ENCODE results near the gene GINS1.

GRCh38 chr20:25469558-25469957 lies 62.1 kb downstream of the GINS1 start:
- TF ChIP-seq POLR2AphosphoS5 (IDR thresholded peaks at IDR 0.05; ENCODE audit: low read depth, low read length) (no peak), CTCF (IDR thresholded peaks at IDR 0.05; ENCODE audit: control extremely low read depth in 1 of 3, insufficient read depth in 1 of 3, low read depth in 1 of 3, low read length in 3 of 3) (no peak), EZH2 (IDR thresholded peaks at IDR 0.05; ENCODE audit: low read depth, low read length, severe bottlenecking) (no peak), KDM5A (IDR thresholded peaks at IDR 0.05; ENCODE audit: low read length) (no peak), NRF1 (IDR thresholded peaks at IDR 0.05; ENCODE audit: low read depth, low read length) (no peak), POLR2A (IDR thresholded peaks at IDR 0.05; ENCODE audit: control extremely low read depth in 1 of 2, low read depth in 2 of 2, low read length in 2 of 2) (no peak)

Measured in H1 (cell line).